Endothelial cell of umbilical vein (primary cell): Measurements from ENCODE around the gene LRRC8A.

Experiments
- CTCF ChIP-seq, 2 donors: IDR thresholded peaks; 1 replicate in 1 of 2; 2 replicates in 1 of 2; pipeline ENCODE4 v1.5.1; 2011; ENCODE audit warnings: low read length in 2 of 2, mild to moderate bottlenecking in 2 of 2, moderate library complexity in 2 of 2, control low read depth in 1 of 2, inconsistent platforms in 1 of 2, low read depth in 1 of 2; ENCODE audit not compliant: insufficient read depth in 1 of 2; ENCODE audit errors: extremely low read depth in 1 of 2
- EZH2 ChIP-seq: IDR thresholded peaks from 2 replicates; pipeline ENCODE4 v1.6.1; 2012; ENCODE audit warnings: borderline replicate concordance, low read depth, mild to moderate bottlenecking, moderate library complexity, low read length, inconsistent platforms; ENCODE audit not compliant: severe bottlenecking
- JUN ChIP-seq: IDR thresholded peaks from 2 replicates; pipeline ENCODE4 v1.6.1; 2011; ENCODE audit warnings: borderline replicate concordance, low read depth; ENCODE audit not compliant: insufficient read length, insufficient read depth
- POLR2A ChIP-seq: IDR thresholded peaks from 2 replicates; pipeline ENCODE4 v1.6.1; 2012; ENCODE audit warnings: low read depth, mild to moderate bottlenecking, control low read depth, low read length
- POLR2AphosphoS5 ChIP-seq: IDR thresholded peaks from 2 replicates; pipeline ENCODE4 v1.6.1; 2012; ENCODE audit warnings: low read depth, mild to moderate bottlenecking, control low read depth, low read length, moderate library complexity; ENCODE audit not compliant: insufficient read depth
- TF ChIP-seq, protein P1 (sequence below): IDR thresholded peaks from 2 replicates; pipeline ENCODE4 v1.6.1; 2011; ENCODE audit not compliant: insufficient read depth, insufficient read length

GRCh38 chr9:128912270-128912853, 30.4 kb downstream of the LRRC8A start:
- TF ChIP-seq POLR2AphosphoS5 (peak; percentile 69), CTCF (IDR thresholded peaks at IDR 0.05; ENCODE audit: extremely low read depth in 1 of 2, insufficient read depth in 1 of 2, low read depth in 1 of 2, low read length in 2 of 2) (no peak), EZH2 (no peak), JUN (peak; percentile 49), POLR2A (no peak)
- TF ChIP-seq, protein P1, sequence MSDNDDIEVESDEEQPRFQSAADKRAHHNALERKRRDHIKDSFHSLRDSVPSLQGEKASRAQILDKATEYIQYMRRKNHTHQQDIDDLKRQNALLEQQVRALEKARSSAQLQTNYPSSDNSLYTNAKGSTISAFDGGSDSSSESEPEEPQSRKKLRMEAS, result no peak
